Embryonic facial prominence (tissue), 1 donor: ENCODE measurements around the gene CALD1.

Experiments
- DNase-seq: peaks from one replicate; pipeline ENCODE4 v3.0.0-alpha.2; 2016; ENCODE audit errors: extremely low spot score

Gene CALD1

GRCh38 chr7:134892963-134893362 lies 113.5 kb downstream of the CALD1 start:
- no peak for DNase-seq

GRCh38 chr7:134893920-134894319 lies 114.5 kb downstream of the CALD1 start:
- no peak for DNase-seq

GRCh38 chr7:134894928-134895327 lies 115.5 kb downstream of the CALD1 start:
- DNase-seq = no peak

GRCh38 chr7:134896073-134896472 lies 116.6 kb downstream of the CALD1 start:
- DNase-seq = no peak

GRCh38 chr7:134897936-134898335 lies 118.5 kb downstream of the CALD1 start:
- DNase-seq = no peak

GRCh38 chr7:134899729-134900128 lies 120.3 kb downstream of the CALD1 start:
- DNase-seq = no peak

GRCh38 chr7:134900166-134900982 lies 120.9 kb downstream of the CALD1 start:
- DNase-seq = no peak

GRCh38 chr7:134901389-134902020 lies 122.1 kb downstream of the CALD1 start:
- no peak for DNase-seq

GRCh38 chr7:134902058-134902457 lies 122.6 kb downstream of the CALD1 start:
- no peak for DNase-seq

- DNase-seq = no peak
These were observed 123.8 kb downstream of the CALD1 start for GRCh38 chr7:134903073-134903790.

GRCh38 chr7:134905375-134905774 lies 125.9 kb downstream of the CALD1 start:
- DNase-seq = no peak

GRCh38 chr7:134907000-134907399 lies 127.6 kb downstream of the CALD1 start:
- DNase-seq = no peak

GRCh38 chr7:134907639-134908038 lies 128.2 kb downstream of the CALD1 start:
- DNase-seq = no peak

GRCh38 chr7:134908289-134908688 lies 128.9 kb downstream of the CALD1 start:
- DNase-seq = no peak

- no peak for DNase-seq
These were observed 130.9 kb downstream of the CALD1 start for GRCh38 chr7:134910214-134910890.

GRCh38 chr7:134910968-134911367 lies 131.5 kb downstream of the CALD1 start:
- DNase-seq = no peak

GRCh38 chr7:134916171-134916883 lies 136.9 kb downstream of the CALD1 start:
- no peak for DNase-seq

GRCh38 chr7:134919240-134919641 lies 139.8 kb downstream of the CALD1 start:
- DNase-seq = no peak

- DNase-seq = peak; percentile 52
These were observed 140.8 kb downstream of the CALD1 start for GRCh38 chr7:134920026-134920753.
